ENCODE data around the gene UQCRFS1.

DNA sequence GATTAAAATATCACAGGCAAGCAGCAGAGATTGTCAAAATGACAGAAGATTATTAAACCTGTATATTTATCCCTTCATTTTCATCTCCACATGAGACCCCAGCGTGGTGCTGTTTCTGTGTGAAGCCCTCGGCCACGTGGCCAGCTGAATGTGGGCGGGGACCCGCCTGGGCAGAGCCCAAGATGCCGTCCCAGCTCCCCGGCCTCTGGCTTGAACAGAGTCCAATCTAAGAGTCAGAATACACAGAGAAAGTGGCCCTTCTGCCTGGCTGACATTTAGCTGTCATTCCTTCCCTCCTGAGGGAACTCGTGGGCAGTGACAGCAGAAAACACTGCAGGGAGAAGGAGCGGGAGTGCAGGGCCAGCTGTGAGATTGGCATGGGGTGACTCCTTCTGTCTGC is 34.9 kb upstream of the UQCRFS1 start:
- TF ChIP-seq EZH2phosphoT487 (IDR thresholded peaks at IDR 0.05; ENCODE audit: borderline replicate concordance, low read length) = no peak
- no peak for TF ChIP-seq EZH2 (IDR thresholded peaks at IDR 0.05; ENCODE audit: low read length, unreplicated experiment)
